Fibroblast of skin of scalp (primary cell): ENCODE results near the gene LETM1.

Source experiments
- DNase-seq: peaks from one replicate; pipeline ENCODE4 v3.0.0-alpha.2; 2013

Gene LETM1

DNA sequence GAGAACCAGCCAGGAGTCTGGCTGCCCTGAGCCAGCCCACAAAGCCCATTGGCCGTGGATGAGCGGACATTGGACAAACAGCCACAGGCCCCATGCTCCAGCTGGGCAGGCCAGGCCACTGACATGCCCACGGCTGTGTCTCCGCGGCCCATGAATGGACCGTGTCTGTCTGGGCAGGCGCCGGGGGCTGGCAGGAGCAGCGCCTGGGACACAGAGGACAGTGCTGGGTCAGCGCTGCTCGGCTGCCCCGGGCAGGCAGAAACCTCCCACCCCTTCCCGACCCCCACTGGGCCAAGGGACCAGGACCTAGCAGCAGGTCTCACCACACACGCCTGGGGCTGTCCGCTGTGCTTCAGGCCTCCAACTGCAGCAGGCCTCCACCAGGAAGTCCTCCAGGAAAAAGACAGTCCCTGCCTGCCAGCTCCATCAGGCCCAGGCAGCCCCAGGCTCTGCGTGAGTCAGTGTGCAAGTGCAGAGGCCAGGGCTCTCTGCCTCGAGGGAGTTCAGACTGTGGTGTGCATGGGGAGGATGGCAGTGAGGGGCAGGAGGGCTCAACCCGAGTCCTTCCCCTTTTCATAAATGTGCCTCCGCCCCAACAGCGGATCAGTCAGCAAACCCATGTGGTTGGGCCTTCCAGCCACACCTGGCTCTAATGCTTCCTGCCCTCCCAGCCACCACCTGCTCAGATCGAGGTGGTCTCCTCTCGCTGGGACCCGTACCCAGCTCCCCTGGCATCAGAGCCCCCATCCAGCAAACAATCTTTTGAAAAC lies 80.0 kb downstream of the LETM1 start:
- no peak for DNase-seq

DNA sequence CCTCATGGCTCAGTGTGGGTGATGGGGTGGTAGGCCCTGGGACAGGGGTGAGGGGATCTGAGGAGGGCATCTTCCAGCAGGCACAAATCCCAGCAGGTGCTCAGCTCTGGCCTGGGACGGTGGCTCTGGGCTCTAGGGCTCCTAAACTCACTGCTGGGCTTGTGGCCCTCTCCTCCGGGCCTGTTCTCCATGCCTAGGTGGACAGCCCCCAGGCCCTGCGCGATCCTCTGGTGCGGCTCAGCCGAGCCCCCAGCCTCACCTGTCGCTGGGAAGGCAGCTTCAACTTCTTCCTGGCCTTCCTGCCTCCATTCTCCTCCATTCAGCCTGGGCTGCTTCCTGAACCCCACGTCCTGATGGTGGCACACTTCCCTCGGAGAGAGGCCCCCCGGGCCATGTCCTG lies 82.2 kb downstream of the LETM1 start:
- DNase-seq = no peak

DNA sequence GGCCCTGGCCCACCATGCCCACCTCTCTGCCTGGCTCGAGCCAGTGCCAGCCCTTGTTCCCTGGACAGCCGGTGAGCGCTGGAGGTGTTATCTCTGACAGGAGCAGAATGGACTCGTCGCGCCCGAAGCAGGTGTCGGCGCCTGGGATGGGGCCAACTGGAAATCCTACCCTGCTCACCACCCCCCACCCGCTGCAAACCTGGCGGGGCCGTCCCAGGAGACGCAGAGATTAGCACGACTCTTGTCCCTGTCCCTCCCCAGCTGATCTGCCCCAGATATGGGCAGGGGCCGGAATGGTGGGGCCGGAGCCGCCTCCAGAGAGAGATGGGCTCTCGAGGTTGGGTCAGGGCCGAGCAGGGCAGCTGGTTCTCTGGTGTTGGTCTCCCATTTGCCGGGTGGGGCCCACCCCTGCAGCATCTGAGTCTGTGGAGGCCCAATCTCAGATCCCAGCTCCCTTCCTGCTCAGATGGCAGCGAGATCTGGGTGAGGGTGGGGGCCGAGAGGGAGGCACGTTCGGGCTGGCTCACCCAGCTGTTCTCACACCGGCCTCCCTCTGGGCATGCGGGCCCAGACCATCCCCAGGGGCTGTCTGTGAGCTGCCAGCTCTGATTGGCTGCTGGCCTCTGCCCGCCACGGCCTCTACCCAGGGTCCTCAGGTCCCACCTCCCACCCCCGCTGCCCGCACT lies 83.0 kb downstream of the LETM1 start:
- DNase-seq = no peak

DNA sequence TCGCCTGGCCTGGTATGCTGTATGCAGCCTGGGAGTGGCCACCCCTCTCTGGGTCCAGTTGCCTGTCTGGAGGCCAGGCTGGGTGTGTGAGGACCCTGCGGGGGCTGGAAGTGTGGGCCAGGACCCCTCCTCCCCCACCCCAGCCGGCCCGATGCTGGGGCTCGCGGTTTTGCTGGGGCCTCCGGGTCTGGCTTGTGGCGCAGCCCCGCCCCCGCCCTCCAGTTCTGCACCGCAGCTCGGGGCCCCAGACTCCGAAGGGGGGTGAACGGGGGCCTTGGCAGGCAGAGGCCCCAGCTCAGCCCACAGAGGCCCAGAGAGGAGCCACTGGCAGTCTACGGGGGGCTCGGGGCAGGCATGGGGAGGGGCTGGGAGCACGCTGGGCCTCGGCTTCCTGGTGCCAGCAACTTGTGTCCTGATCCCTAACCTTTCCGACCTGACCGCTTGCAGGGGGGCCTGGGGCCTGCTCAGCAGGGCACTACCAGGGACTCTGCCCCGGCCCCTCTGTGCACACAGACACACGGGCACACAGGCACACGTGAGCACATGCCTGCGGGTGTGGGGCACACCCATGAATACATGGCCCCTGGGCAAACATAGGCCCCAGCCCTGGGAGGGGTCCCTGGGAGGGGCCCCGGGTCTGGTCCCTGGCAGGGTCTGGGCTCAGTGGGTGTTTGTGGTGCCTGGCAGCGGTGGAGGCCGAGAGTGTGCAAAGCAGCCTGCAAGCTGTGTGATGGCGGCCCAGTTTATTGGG lies 84.2 kb downstream of the LETM1 start:
- DNase-seq = no peak

DNA sequence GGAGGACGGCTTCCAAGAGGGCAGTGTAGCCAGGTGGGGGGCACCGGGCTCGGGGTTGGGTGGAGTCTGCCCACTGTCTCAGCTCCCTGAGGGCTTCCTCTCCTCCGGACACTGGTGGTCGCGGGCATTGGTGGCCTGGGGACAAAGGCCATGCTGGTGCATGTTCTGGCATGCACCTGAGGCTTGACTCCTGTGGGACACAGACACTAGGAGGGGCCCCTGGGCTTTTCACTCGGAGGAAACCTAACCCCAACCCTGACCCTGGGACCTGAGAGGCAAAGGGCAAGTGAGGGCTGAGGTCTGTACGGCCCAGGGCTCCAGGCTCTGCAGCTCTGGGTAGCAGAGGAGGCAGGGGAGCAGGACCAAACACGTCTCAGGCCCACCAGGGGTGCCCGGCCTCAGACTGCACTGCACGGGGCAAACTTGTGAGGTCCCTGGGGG lies 85.1 kb downstream of the LETM1 start:
- no peak for DNase-seq

DNA sequence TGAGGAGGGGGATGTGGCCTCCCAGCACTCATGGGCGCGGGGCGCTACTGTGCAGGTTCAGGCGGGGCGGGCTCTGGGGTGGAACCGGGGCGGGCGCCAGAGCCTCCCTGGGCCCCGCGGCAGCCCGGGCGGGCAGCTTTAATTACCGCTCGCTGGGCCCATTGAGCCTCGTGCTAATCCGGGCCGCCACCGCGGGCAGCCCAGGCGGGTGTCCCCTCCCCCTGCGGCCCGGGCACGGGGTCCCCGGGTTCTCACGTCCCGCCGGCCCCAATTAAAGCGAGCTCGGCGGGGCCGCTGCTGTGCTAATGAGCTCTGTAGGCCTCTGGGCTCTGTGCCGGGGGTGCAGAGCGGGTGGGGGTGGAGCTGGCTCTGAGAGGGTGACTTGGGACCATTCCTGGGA lies 85.7 kb downstream of the LETM1 start:
- no peak for DNase-seq

DNA sequence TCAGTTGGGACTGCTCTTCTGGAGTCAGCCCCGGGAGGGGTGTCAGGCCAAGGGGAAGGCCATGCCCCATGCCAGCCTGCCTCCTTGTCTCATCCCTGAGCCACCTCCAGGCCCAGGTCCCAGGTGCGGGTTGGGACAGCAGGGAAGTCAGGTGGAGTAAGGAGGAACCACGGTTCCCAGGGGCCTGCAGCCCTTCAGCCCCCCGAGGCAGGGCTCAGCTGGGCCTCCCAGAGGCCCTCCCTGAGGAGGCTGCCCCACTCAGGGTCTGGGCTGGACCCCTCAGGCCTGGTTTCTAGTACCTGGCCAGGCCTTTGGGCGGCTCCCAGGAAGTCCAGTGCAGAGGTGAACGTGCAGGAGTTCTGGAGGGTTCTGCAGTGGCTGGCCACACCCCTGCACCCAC lies 86.3 kb downstream of the LETM1 start:
- DNase-seq = no peak

DNA sequence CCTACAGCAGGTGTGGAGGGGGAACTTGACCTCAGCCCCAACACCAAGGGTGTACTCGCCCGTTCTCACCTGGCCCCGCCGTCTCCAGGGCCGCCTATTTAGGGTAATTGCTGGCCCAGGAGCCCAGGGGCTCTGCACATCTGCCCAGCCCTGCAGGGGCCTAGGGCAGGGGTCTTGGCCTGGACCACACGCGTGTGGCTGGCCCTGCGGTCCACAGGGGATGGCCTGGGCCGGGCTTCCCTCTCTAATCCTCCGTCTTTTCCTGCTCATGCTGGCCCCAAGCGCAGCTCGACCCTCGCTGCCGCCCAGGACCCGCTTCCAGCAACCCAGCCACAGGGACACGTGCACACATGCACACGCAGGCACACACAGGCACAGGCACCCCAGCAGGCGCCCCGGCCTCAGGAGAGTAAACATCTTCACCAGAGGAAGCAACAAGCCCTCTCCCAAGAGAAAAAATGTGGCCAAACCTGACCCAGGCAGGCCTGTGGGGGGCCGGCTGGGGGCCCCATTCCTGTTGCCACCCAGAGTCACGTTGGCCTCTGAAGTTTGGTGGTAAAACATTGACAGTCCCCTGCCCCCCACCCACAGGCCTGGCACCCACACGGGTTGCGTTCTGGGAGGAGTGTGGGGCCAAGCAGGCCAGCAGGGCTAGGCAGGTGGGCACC lies 87.5 kb downstream of the LETM1 start:
- DNase-seq = no peak

DNA sequence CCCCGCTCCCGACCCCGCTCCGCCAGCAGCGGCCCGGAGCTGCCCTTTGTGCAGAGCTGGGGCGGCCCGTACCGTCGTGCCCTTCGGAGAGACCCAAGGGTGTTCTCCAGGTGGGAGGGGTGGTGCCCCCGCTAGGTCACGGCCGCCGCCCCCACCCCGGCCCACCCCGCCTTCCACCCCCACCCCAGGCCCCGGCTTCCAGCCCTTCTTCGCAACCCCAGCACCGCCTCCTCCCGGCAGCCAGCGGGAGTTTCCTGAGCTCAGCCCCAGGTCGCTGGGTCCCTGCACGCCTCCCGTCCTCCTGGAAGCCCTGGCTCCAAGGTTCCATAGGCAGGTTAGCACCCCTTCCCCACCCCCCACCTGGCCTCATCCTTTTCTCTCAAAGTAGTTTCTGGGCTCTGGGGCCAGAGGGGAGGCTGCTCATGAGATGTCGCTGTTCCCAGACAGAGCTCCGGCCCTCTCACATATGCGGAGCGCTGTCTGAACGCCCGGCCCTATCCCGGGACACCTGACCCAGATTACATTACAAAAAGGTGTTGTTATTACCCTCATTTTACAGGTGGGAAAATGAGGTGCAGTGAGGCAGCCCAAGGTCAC lies 88.1 kb downstream of the LETM1 start:
- peak; percentile 48 for DNase-seq

DNA sequence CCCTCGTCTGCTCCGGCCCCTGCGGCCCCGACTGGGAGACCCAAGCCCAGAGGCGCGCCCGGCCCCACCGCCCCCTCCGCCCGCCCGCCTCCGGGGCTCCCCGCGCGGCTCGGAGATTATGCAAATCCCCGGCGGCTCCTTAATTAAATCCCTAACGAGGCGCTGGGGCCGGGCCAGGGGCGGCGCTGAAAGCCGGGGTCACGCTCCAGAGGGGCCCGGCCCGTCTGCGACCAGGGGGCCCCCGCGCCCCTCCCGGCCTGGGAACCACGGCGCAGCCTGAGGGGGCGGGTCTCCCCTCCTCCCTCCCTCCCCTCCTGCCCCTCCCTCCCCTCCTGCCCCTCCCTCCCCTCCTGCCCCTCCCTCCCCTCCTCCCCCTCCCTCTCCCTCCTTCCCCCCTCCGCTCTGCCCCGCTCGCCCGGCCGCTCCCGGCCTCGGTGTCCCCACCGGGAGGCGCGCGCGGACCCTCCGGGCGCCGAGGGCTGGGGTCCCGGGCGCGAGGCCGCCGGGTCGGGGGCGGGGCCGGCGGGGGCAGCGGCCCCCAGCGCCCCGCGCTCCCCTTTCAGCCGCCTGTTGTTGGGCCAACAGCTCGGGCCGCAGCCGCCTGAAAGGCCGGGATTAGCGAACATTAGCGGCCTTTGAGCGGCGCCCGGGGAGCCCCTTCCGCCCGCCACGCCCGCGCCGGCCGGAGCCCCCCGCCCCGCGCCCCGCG lies 88.7 kb downstream of the LETM1 start:
- peak; percentile 39 for DNase-seq

DNA sequence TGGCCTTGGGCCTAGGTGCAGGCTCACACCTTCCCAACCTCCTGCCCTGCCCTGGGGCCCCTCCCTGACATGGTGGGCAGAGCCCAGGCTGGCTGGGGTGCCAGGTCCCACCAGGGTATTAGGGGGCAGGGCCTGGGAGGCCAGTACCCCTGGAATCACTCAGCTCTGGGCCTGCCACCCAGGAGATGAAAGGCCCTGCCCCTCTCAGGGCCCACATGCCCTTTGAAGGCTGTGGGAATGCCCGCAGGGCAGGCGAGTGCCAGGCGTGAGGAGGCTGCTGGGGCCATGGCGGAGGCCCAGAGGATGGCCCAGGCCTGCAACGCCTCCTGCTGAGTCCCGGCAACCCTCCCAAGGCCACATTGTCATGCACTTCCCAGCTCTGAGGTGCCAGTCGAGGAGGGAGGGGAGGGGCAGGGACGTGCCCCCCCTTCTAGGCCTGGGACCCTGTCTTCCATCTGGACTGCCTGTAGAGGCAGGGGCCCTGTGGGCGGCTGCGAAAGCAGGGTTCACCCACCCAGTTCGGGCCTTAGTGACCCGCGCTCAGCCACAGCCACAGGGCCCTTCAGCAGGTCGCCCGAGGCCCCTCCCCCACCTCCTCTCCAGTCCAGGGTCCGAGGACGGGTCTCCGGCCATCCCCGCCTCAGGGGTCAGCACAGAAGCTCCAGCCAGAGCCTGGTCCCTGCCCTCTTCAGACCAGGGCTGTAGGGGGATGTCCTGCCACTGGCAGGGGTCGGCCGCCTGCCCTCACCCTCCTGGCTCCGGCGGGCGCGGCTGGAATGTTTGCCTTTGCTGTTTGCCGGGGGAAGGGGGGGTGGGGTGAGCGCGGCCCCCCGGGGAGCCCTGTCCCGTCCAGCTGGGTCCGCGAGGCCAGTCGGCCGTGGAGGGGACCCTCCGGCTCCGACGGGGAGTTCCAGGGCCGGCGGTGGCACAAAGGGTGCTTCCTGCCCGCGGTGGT lies 89.6 kb downstream of the LETM1 start:
- no peak for DNase-seq

DNA sequence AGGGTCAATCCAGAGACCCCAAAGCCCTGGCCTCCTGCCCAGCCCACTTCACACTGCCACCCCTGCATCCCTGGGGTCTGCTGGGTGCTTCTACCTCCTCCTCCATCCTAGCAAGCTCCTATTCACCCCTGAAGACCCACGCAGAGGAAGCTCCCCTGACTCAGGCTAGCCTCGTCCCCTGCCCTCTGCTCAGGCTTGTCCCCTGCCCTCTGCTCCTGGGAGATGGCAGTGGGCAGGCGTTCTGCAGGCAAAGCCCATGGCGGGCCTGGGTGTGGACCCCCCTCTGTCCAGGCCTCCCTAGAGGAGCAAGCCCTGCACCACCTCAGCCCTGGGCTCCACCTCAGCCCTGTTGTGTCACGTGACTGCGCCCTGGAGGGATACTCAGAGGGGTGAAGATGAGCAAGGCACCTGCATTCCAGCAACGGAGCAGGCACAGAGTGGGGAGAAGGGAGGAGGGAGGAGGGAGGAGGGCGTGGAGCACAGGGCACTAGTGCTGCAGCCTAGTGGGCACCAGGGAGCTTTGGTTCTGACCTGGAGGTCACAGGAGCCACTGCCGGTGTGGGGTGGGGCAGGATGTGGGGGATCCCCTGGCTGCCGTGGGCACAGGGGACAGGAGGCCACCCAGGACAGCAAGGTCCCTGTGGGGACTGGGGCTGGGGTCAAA lies 90.4 kb downstream of the LETM1 start:
- no peak for DNase-seq

DNA sequence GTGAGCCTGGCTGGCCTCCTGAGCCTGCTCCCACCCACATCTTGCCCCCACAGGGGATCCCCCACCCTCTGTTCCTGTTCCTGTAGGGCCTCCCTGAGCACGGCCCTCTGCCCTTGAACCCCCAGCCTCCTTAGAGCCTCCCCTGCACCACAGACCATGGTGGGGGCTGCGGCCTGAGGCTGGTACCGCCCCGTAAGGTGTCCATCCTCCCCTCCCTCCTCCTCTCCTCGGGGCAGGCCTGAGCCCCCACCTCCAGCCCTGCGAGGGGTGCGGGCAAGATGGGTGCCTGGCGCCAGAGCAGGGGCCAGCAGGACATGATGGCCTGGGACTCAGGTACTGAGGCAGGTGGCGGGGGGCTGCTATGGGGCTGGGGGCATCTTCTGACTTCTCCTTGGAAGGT lies 91.3 kb downstream of the LETM1 start:
- no peak for DNase-seq

DNA sequence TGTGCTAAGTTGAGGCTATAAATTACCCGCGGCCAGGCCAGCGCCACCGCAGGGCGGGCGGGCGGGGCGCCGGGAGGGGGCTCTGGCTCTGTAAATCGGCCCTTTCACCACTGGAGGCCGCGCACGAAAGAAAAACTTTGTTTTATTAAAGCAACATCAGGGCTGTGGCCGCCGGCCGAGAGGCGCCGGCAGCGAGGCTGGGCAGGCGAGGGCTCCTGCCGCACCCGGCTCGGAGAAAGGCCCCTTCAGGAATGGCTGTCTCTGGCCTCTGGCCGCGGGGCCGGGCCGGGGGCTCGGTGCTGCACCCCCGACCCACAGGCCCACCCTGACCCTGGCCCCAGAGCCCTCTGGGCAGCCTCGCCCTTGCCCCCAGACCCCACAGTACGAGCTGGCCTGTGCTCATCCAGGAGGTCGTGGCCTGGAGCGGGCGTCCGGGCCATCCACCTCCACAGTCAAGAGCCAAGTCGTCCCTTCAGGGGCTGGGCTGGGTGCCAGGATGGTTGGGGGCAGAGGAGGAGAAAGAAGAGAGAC lies 92.3 kb downstream of the LETM1 start:
- DNase-seq = peak; percentile 60

DNA sequence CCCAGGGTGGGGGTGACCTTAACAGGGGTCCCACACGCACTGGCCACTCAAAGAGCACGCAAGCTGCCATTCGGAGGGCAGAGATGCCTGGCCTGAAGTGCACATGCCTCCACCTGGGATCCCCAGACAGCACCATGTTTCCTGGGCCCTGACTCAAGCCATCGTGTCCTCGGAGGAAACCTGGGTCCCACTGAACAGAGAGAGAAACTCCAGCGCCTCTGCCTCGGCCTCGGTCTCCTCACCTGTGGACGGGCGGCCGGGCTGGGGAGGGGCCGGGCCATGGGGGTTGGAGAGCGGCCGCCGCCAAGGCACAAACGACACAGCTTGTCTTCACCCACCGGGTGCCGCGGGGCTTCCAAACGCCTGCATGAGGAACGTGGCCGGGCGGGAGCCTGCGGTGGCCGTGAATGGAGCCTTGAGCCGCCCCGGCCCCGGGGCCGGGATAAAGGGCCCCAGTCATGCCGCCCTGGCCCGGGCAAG lies 92.8 kb downstream of the LETM1 start:
- no peak for DNase-seq

DNA sequence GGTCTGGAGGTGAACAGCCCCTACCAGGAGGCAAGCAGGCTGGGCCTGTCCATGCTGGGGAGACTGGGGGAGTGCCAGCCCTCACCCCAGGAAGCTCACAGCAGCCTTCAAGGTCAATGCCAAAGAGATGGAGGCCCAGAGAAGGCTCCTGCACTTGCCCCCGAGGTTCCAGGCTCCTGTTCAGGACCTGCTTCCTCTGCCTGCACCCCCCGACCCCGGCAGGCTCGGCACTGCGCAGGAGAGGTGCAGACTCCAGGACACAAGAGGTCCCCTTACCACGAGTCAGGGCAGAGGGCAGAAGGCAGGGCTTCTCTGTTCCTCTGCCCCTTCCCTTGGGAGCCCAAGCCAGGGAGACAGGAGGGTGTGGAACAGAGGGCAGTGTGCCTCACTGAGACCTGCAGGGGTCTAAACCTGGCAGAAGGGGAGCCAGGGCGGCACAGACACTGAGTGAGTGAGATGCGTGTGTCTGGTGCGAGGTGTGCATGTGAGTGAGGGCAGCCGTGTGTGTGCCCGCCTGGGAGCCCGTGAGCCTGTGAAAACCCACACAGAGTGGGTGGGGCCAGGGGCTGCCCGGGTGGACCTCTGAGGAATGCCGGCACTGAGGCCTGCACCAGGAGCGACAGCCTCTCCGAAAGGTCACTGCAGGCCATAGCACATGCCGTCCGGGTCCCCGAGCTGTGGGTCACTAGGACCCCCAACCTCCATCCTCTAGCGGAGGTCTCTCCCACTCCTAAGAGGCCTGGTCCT lies 93.5 kb downstream of the LETM1 start:
- DNase-seq = no peak
